Measurements from ENCODE around the gene IQCK.

The IQCK gene

DNA sequence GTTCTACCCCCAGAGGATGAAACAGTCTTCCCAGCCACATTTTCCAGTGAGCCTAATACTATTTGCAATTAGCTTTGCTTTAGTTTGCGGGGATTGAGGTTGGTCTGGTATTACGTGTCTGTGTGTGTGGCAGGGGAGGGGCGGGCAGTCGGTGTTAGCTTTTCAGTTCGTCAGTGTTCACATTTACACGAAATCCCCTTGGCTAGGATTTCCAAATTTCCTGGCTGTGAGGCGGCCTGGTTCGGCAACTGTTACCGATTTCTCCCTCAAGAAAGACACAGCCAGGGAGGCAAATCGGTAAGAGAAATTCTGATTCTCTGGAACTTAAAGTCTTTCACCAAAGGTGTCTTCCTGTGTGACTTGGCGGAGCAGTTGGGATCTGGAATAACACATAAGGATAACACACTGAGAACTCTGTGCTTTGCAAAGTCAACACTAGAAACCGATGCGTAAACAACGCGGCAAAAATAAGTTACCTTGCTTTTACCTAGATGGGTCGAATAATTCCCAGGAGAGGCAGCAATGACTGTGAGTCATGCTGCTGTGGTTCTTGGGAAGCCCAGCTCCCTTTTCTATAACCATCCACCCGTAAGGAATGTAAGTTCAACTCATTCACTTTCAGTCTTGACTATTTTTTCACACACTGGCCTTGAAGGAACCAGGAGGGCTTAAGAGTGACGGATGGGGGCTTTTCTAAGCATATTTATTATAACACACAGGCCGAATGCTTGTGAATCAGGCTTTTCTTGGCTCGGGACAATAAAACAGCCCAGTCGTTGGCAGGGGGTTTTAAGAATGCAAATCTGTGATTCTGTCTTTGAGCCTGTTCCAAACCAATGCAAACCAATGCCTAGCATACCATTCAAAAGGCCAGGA, 142.3 kb downstream of the IQCK start:
- no peak for DNase-seq (ENCODE audit: low read depth)

DNA sequence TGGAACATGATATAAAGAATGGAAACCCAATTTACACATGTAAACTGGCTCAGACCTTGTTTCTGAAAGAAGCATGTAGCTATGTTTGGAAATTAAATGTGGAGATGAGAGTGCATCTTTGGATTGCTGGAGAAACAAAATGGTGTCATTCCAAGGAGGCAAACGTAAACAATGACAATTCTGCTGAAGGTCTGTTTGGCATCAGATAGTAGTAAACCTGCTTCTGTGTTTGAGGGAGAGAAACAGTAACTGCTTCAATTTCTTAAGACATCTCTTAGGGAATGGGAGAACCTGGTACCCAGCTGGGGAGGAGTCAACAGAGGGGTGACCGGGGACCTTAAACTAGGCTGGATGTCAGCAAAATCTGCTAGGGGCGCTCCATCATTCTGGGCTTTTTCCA, 143.1 kb downstream of the IQCK start:
- DNase-seq (ENCODE audit: low read depth): no peak

DNA sequence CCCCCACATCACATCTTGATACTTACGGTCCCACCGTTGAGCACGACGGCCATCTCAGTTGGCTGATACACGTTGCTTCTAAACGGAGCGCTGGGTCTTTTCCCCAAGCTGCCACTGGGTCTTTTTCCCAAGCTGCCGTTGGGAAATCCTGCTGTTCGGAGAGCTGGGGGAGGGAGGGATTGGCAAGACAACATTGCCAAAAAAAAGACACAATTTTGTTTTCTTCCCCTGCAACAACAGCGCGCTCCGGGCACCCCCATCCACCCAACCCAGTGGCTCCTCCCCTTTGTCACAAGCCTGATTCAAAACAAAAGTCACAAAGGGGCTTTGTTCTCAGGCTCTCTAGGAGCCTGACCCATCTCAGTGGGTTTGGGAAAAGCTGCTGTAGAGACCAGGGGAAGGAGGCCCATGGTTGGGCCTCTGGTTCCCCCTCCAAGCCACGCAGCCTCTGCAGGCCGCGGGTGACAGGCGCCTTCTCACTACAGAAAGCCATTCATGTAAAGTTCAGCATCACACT, 143.8 kb downstream of the IQCK start:
- DNase-seq (ENCODE audit: low read depth): no peak

DNA sequence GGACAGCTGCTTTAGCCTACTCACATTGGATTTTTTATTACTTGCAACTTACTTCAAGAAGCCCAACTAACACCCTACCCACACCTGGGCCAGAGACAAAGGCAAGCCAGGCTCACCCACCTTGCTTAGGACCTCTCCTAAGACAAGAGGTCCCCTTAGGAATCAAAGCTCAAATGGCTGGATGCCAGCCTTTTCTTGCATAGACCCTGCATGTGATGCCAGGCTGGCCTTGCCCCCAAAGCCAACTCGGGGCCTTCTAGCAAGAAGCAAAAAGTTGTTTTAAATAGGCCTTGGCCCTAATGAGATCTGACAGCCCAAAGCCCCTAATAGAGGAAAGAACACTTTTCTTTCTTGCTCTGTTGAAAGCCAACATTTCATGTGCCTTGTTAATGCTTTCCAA, 145.9 kb downstream of the IQCK start:
- DNase-seq (ENCODE audit: low read depth): no peak

GRCh38 chr16:19864566-19864965, 146.5 kb downstream of the IQCK start:
- DNase-seq (ENCODE audit: low read depth): no peak

DNA sequence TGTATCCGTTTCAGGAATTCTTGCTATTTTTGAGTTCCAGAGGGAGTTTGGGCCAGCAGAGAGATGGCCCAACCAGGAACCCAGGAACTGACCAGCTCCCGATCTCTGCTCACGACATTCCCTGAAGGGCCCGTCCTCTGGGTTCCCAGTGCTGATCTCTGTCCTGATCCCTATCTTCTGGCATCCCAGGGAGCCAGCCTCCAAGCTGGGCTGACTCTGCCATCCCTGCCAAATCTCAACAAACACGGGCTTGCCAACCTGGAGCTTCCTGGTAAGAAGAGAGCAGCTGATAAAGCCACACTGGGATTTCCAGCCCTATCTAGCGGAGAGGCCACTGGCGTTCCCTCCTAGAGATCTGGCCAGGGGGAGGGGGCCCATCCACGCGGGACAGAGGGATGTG, 150.3 kb downstream of the IQCK start:
- DNase-seq (ENCODE audit: low read depth): no peak

- DNase-seq (ENCODE audit: low read depth): no peak
These were observed 153.7 kb downstream of the IQCK start for GRCh38 chr16:19871721-19872120.

DNA sequence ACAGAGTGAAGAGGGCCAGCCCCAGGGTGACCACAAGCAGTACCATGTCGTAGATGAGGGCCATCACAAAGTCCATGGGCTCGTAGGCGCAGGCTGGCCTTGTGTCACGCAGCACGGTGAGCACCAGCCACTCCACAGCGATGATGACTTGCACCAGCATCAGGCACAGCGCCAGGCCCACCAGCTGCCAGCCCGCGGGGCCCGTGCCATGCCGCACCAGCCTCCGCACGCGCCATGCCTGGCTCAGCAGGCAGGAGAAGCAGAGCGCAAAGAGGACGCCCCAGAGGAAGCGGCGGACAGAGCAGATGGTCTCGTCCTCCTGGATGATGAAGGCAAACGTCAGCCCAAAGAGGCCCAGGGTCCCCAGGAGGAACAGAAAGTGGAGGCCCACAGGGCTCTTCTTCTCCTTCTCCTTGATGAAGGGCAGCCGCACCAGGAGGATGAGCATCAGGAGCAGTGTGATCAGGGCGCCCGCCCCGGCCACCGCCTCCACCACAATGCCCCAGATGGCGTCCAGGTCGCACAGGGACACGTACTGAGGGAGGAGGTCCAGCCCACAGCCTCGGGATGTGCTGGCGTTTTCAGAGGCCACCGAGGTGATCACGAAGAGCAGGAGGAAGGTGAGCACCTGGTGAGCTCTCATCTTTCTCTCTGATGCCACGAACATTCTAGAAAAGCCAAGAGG, 154.2 kb downstream of the IQCK start:
- DNase-seq (ENCODE audit: low read depth): no peak

DNA sequence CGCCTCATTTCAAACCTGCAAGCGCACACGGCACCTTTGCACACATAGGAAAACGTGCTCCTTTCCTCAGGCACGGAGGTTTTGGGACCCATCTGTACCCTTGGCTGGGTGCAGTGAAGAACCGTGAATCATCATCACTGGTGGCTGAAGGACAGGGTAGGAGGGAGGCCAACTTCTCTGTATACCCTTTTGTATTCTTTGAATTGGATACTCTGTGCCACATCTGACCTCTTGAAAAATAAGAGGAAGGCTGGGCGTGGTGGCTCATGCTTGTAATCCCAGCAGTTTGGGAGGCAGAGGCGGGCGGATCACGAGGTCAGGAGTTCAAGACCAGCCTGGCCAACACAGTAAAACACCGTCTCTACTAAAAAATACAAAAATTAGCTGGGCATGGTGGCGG, 154.9 kb downstream of the IQCK start:
- no peak for DNase-seq (ENCODE audit: low read depth)

DNA sequence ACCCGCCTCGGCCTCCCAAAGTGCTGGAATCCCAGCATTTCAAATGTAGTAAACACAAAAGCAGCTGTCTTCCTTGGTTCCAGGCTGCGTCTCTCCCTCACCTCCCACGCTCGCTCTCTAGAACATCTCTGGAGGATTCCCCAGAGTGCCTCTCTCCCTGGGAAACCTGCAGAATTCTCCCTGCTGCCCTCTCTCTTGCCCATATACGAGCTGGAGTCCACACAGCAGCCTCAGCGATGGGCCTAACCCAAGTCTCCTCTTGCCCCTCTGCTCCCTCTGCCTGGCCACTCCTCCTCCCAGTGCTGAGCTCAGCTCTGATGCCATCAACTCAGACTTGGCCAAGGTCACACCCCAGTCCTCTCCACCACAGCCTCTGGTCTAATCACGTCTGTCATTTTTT, 156.0 kb downstream of the IQCK start:
- no peak for DNase-seq (ENCODE audit: low read depth)

DNA sequence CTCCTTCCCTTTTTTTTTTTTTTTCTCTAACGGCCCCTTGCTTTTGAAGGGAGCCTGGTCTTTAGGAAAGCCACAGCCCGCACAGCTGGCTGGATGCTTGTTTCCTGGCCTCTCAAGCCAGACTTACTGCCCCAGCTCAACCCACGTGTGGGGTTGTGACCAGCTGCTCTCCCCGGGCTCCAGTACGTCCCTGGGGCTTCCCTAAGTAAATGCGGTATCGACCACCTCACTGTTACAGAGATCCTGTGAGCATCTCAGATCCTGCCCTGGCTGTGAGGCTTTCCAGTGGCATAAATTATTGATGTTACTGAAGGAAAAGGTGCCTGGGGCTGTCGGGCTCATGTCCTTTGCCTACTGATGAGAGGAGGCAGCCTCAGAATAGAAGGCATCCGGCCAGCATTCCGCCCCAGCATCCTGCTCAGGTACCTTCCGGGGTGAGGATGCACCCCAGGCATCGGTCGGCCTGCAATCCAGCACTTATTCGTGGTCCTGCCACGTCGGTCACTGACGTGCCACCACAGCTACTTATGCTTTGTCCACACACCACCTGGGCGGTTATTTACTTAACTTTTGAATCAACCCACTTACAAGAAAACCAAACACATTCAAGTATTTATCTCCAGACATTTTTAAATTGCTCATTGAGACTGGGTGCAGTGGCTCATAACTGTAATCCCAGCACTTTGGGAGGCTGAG, 156.9 kb downstream of the IQCK start:
- DNase-seq (ENCODE audit: low read depth): no peak

GRCh38 chr16:19875900-19876299, 157.8 kb downstream of the IQCK start:
- no peak for DNase-seq (ENCODE audit: low read depth)

DNA sequence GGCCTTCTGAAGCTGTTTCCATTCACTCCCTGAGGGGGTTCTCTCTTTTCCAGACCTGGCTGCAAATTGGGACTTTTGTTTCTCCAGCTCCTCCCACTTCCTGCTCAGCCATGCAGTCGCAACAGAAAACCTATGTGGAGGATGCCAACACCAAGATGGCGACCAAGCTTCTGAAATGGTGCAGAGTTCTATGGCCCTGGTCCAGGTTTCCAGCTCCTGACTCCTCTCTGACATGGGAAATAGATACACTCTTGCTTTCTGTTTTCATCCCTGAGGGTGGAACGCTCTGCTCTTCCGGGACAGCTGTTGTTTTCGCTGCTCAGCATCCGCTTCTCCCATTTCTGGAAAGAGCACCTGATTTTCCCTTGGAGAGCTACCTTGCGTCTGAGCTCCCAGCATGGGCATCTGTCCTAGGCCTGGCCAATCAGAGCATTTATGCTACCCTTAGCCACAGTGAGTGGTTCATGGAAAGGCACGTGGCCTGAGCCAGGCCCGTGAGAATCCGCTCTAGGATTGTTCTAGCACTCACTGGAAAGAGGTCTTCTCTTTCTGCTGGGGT, 158.5 kb downstream of the IQCK start:
- DNase-seq (ENCODE audit: low read depth): no peak

- DNase-seq (ENCODE audit: low read depth): no peak
These were observed 160.7 kb downstream of the IQCK start for GRCh38 chr16:19878757-19879156.

GRCh38 chr16:19879241-19879792, 161.2 kb downstream of the IQCK start:
- DNase-seq (ENCODE audit: low read depth): no peak

GRCh38 chr16:19881028-19881427, 163.0 kb downstream of the IQCK start:
- no peak for DNase-seq (ENCODE audit: low read depth)

DNA sequence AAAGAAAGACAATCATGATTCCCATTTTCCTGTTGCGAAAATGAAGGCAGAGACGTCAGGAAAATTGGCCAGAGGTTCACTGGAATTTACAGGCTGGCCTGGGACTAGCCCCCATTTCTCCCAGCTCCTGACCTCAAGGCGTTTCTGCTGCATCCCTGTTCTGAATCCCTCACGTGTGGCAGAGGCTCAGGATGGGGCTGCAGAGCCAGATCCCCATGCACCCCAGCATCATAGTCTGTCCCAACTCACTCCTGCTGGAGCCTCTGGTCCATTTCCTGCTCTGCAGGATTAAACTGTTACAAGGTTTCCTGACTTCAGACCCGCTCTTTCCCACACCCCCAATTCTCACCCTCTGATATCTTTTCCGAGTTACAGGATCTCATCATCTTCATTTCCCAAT, 163.7 kb downstream of the IQCK start:
- DNase-seq (ENCODE audit: low read depth): no peak

DNA sequence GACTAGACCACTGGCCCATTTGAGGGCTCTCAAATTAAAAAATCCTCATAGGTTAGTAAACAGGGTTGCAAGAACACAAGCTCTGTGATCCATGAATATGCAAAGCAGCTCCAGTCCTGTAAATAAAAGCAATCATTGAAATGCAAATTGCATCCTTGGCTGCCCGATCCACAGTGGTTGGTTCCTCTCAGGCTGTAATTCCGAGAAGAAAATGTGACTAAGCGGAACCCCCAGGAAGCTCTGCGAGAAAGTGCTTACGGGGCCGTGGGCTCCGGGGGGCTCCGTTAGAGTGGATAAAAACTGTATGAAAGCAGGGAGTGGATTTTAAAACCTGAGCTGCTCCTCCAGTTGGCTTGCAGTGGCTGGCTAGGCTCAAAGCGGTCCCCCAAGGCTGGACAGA, 164.1 kb downstream of the IQCK start:
- DNase-seq (ENCODE audit: low read depth): no peak

- DNase-seq (ENCODE audit: low read depth): no peak
These were observed 164.6 kb downstream of the IQCK start for GRCh38 chr16:19882646-19883045.

DNA sequence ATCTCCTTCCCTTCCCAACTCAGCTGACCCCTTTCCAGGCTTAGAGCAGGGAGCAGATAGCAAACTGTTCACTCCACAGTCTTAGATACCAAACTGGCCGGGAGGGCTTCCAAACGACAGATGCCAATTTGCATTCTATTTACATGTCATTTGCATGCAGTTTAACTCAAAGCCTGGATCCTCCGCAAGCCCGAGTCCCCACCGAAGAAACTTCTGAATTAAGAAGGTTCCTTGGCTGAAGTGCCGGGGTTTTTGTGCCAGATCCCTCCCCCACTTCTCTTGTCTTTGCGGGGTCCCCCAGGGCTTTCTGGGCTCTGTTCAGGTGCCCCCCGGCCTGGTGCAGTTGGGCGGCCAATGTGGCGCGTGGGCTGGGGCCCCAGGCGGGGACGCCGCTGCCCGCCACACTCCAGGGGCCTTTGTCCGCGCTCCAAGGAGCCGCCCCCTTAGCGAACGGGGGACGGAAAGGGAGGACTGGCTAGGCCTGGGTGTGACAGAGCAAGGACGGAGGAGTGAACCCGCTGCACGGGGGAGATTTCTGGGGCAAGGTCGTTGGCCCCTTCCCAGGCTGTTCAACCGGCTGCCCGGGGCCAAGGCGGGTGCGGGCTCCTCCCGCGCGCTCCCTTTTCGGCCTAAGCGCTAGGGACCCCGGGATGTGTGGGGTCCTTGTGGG, 165.4 kb downstream of the IQCK start:
- DNase-seq (ENCODE audit: low read depth): no peak

- DNase-seq (ENCODE audit: low read depth): no peak
These were observed 166.0 kb downstream of the IQCK start for GRCh38 chr16:19883966-19884485.

Measured in stromal cell of bone marrow (primary cell).